Measurements from ENCODE around the gene GBX1. TPM values are rescaled to one million over a fixed set of nuclear protein-coding genes. Genes with fewer than 3 reads are reported as not detected.

The GBX1 gene
- total RNA-seq, 2 donors from 2014 or later = not detected

DNA sequence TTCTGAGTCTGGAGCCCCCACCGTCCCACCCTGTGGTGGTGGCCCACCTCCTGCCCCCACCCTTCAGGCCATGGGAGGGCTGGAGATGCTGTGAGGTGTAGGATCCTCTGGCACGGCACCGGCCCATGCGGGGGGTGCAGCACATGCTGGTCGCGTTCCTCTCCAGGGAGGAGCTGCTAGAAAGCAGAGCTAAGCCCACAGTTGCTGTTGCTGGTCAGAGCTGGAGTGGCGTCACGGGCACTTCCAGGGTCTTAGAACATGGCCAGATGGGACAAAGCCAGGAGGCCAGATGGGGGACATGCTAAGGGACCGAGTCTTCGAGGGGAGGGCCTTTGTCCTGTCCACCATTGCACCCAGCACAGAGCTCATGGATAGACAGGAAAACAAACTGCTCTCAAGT lies 59.6 kb downstream of the GBX1 start:
- H3K4me1 ChIP-seq = peaks cover 24% of the 10 kb centered on the region
- intact Hi-C loops (cut with DNase I) = loop anchor here (5.0 kb wide), 1 partner anchor 76 kb away; no protein-coding TSS in a partner anchor
- TF ChIP-seq POLR2A (IDR thresholded peaks at IDR 0.05) = no peak
- TF ChIP-seq, protein P1, sequence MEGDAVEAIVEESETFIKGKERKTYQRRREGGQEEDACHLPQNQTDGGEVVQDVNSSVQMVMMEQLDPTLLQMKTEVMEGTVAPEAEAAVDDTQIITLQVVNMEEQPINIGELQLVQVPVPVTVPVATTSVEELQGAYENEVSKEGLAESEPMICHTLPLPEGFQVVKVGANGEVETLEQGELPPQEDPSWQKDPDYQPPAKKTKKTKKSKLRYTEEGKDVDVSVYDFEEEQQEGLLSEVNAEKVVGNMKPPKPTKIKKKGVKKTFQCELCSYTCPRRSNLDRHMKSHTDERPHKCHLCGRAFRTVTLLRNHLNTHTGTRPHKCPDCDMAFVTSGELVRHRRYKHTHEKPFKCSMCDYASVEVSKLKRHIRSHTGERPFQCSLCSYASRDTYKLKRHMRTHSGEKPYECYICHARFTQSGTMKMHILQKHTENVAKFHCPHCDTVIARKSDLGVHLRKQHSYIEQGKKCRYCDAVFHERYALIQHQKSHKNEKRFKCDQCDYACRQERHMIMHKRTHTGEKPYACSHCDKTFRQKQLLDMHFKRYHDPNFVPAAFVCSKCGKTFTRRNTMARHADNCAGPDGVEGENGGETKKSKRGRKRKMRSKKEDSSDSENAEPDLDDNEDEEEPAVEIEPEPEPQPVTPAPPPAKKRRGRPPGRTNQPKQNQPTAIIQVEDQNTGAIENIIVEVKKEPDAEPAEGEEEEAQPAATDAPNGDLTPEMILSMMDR (IDR thresholded peaks at IDR 0.05) = no peak
- DNase-seq = no peak
- no peak overlapping the region for H3K27ac ChIP-seq
- H3K4me3 ChIP-seq = no peak overlapping the region
- no peaks in the 10 kb centered on the region for H3K36me3 ChIP-seq (replicated peaks in 1 of 2; ENCODE audit: insufficient read depth in 1 of 2, low read depth in 2 of 2)
- no peaks in the 10 kb centered on the region for H3K9me3 ChIP-seq
- WGBS, 2 donors = 80 to 84% methylated on average over 7 to 8 of the region's 10 CpGs
- no peak for ATAC-seq
- H3K27me3 ChIP-seq = no peaks in the 10 kb centered on the region

- no peak for ATAC-seq
- no peak for DNase-seq
These were observed 62.9 kb downstream of the GBX1 start for GRCh38 chr7:151104411-151105235.

DNA sequence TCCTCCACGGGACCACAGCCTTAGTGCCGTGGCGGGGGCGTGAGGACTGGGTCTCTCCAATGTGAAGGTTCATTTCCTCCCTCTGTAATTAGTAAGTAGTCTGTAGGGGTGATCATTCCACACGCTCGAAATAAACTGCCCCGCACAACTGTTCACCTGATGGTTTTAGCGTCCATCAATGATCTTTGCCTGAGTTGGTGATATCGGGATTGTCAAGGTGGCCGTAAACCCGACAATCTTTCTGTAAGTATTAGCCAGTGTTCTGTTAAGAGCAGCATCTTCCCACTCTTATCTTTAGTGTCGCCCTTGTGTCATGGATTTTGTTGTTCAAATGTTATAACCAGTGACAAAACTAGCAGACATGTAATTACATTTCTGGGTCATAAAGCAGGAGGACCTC lies 63.5 kb downstream of the GBX1 start:
- no peaks in the 10 kb centered on the region for H3K36me3 ChIP-seq (replicated peaks in 1 of 2; ENCODE audit: insufficient read depth in 1 of 2, low read depth in 2 of 2)

More at GRCh38 chr7:151104411-151105235, 62.9 kb downstream of the GBX1 start:
- no peak overlapping the region for H3K4me3 ChIP-seq
- H3K36me3 ChIP-seq (replicated peaks in 1 of 2; ENCODE audit: insufficient read depth in 1 of 2, low read depth in 2 of 2) = no peaks in the 10 kb centered on the region
- no peaks in the 10 kb centered on the region for H3K4me1 ChIP-seq
- no peaks in the 10 kb centered on the region for H3K9me3 ChIP-seq
- H3K27ac ChIP-seq = no peak overlapping the region
- no peaks in the 10 kb centered on the region for H3K27me3 ChIP-seq
- intact Hi-C loops (cut with DNase I) = loop anchor here (5.0 kb wide), 1 partner anchor 72 kb away; no protein-coding TSS in a partner anchor
- 72 to 83% methylated on average over 23 of the region's 23 CpGs for WGBS, 2 donors
- TF ChIP-seq, protein P1 (IDR thresholded peaks at IDR 0.05) = no peak
- no peak for TF ChIP-seq POLR2A (IDR thresholded peaks at IDR 0.05)

GRCh38 chr7:151102991-151103390 lies 64.5 kb downstream of the GBX1 start:
- Histone ChIP-seq H3K9me3 (no peaks in the 10 kb centered on the region), H3K4me3 (no peak overlapping the region), H3K27me3 (no peaks in the 10 kb centered on the region), H3K27ac (no peak overlapping the region), H3K36me3 (replicated peaks in 1 of 2; ENCODE audit: insufficient read depth in 1 of 2, low read depth in 2 of 2) (no peaks in the 10 kb centered on the region), H3K4me1 (no peaks in the 10 kb centered on the region)
- TF ChIP-seq, protein P1 (IDR thresholded peaks at IDR 0.05) = no peak
- TF ChIP-seq POLR2A (IDR thresholded peaks at IDR 0.05) = no peak
- ATAC-seq (no peak), DNase-seq (no peak)
- 79 to 87% methylated on average over 3 of the region's 3 CpGs for WGBS, 2 donors
- intact Hi-C loops (cut with DNase I) = no loop called here

More for the DNA sequence above, 63.5 kb downstream of the GBX1 start:
- Histone ChIP-seq H3K9me3 (no peaks in the 10 kb centered on the region), H3K4me1 (no peaks in the 10 kb centered on the region), H3K4me3 (no peak overlapping the region), H3K27ac (no peak overlapping the region), H3K27me3 (no peaks in the 10 kb centered on the region)
- no peak for ATAC-seq
- WGBS, 2 donors = 73 to 91% methylated on average over 11 to 12 of the region's 12 CpGs
- no peak for TF ChIP-seq POLR2A (IDR thresholded peaks at IDR 0.05)
- TF ChIP-seq, protein P1 (IDR thresholded peaks at IDR 0.05) = no peak
- DNase-seq = no peak
- intact Hi-C loops (cut with DNase I) = no loop called here

Measured in body of pancreas (tissue), 4 donors.